Measurements from ENCODE around the gene CCDC54.

DNA sequence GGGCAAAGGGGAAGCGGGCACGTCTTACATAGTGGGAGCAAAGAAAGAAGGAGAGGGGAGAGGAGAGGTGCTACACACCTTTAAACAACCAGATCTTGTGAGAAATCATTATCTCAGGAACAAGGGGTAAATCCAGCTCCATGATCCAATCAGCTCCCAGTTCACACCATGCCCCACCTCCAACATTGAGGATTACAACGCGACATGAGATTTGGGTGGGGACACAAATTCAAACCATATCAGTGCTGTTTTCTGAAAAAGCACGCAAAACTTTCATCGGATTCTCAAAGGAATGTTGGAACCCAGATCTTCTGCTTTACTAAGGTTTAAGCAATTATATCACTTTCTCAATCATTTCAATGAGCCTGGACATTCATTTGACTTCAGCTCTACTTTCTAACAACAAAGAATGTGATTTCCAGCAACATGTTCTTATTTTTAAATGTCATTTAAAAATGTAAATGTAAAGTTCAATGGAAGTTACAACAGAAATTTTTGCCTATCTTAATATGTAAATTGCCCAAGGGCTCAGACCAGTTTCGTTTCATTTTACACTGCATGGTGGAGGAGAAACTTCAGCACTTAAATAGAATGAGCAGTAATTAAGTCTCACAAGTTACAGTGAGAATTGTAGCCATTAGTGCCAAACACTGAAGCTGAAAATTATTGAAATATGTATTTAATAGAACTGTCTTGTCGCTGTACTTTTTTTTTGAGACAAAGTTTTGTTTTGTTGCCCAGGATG, 8.4 kb upstream of the CCDC54 start:
- TF ChIP-seq, protein P1, sequence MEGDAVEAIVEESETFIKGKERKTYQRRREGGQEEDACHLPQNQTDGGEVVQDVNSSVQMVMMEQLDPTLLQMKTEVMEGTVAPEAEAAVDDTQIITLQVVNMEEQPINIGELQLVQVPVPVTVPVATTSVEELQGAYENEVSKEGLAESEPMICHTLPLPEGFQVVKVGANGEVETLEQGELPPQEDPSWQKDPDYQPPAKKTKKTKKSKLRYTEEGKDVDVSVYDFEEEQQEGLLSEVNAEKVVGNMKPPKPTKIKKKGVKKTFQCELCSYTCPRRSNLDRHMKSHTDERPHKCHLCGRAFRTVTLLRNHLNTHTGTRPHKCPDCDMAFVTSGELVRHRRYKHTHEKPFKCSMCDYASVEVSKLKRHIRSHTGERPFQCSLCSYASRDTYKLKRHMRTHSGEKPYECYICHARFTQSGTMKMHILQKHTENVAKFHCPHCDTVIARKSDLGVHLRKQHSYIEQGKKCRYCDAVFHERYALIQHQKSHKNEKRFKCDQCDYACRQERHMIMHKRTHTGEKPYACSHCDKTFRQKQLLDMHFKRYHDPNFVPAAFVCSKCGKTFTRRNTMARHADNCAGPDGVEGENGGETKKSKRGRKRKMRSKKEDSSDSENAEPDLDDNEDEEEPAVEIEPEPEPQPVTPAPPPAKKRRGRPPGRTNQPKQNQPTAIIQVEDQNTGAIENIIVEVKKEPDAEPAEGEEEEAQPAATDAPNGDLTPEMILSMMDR (IDR thresholded peaks at IDR 0.05; ENCODE audit: insufficient read depth, low read depth, low read length): no peak
- no peak for TF ChIP-seq EZH2 (IDR thresholded peaks at IDR 0.05; ENCODE audit: insufficient read depth, low read length)

Measured in astrocyte (in vitro differentiated cells and primary cell).